Measurements from ENCODE around the gene COPS4.

DNA sequence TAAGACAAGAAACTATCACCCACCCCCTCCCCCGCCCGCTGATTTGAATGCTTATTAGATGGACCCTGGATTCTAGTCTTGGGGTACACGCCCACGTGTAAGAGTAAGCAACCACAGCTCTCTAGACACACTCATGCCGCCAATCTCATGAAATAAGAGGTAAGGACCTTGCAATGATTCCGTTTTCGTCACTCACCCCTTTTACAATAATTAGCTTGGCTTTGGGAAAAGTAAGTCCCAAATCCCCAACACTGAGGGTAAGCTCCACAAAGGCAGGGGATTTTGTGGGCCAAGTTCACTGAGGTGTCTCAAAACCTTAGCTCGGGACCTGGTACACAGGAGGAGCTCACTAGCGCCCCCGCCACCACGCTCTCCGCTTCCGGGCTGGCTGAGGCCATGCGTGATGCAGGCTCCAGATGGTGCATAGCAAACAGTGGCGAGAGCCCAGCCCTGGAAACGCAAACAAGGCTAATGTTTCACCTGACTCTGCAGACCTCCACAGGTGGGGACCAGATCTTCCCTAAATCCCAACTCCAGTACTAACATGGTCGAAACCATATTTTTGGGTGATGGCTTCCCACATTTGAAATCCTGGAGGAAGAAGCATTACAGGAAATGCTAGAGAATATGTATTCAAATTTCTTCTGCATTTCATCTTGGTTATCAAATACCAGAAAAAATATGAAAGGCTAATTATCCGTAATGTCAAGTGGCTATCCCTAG, 75.4 kb downstream of the COPS4 start:
- TF ChIP-seq EZH2 (IDR thresholded peaks at IDR 0.05) (no peak), POLR2AphosphoS5 (IDR thresholded peaks at IDR 0.05; ENCODE audit: borderline replicate concordance, low read depth, low read length) (peak; percentile 64), FOXP2 (optimal IDR thresholded peaks at IDR 0.05; ENCODE audit: control extremely low read depth, extremely low read length, insufficient read depth) (no peak)
